ENCODE data around the gene ADAM10.

DNA sequence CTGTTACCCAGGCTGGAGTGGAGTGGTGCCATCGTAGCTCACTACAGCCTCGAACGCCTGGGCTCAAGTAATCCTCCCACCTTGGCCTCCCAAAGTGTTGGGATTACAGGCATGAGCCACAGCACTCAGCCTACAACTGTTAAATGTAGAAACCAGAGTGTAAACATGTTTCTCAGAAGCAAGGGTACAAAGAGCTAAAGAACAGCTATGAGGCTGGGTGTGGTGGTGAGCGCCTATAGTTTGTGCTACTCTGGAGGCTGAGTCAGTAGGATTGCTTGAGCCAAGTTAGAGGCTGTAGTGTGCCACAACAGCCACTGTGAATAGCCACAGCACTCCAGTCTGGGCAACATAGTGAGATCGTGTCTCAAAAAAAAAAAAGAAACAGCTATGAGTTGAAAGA is 16.8 kb upstream of the ADAM10 start:
- TF ChIP-seq POLR2A (IDR thresholded peaks at IDR 0.05) (no peak), EP300 (IDR thresholded peaks at IDR 0.05) (no peak), POLR2AphosphoS5 (IDR thresholded peaks at IDR 0.05) (no peak)
- TF ChIP-seq, protein P1, sequence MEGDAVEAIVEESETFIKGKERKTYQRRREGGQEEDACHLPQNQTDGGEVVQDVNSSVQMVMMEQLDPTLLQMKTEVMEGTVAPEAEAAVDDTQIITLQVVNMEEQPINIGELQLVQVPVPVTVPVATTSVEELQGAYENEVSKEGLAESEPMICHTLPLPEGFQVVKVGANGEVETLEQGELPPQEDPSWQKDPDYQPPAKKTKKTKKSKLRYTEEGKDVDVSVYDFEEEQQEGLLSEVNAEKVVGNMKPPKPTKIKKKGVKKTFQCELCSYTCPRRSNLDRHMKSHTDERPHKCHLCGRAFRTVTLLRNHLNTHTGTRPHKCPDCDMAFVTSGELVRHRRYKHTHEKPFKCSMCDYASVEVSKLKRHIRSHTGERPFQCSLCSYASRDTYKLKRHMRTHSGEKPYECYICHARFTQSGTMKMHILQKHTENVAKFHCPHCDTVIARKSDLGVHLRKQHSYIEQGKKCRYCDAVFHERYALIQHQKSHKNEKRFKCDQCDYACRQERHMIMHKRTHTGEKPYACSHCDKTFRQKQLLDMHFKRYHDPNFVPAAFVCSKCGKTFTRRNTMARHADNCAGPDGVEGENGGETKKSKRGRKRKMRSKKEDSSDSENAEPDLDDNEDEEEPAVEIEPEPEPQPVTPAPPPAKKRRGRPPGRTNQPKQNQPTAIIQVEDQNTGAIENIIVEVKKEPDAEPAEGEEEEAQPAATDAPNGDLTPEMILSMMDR (IDR thresholded peaks at IDR 0.05), result no peak

Measured in stomach (tissue), 4 donors.